ENCODE data around the gene RNFT2. TPM values are rescaled to one million over a fixed set of nuclear protein-coding genes. Genes with fewer than 3 reads are reported as not detected.

RNFT2 gene
- total RNA-seq, 1 experiment from 2014 or later = 12.6 TPM

DNA sequence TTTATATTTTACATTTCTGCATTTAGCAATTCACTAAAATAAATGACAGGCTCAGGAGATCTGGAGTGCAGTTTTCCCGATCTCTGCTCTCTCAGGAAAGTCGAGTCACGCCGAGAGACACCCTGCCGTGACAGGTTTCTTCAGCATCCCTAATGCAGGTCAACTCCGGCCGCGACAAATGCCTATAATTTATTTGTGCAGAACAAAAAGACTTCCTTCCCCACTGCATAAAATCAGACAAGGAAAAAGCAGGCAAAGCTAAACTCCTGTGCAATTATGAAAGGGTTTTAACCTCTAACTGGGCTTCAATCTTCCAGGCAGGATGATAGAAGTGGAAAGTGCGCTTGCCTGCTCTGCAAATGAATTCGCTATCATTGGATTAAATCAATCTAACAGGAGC lies 28.3 kb upstream of the RNFT2 start:
- no TSS peak for BruUV-seq (replicated peaks)
- Histone ChIP-seq H3K4me1 (ENCODE audit: insufficient read depth, low read length) (peaks cover 13% of the 10 kb centered on the region), H3K4me2 (ENCODE audit: low read length) (peak overlapping the region; percentile 85), H3K9me2 (replicated peaks; ENCODE audit: low read length) (no peaks in the 10 kb centered on the region), H3K9me3 (ENCODE audit: low read length) (no peaks in the 10 kb centered on the region), H2AFZ (ENCODE audit: low read length) (peak overlapping the region; percentile 78), H4K20me1 (ENCODE audit: low read length) (no peaks in the 10 kb centered on the region), H3K9ac (ENCODE audit: low read length) (no peak overlapping the region), H3K36me3 (ENCODE audit: low read depth, low read length) (no peaks in the 10 kb centered on the region), H3K27ac (ENCODE audit: low read length) (no peak overlapping the region), H3F3A (ENCODE audit: low read length, unreplicated experiment) (no peaks in the 10 kb centered on the region), H3K4me3 (ENCODE audit: low read length) (peak overlapping the region; percentile 61), H3K27me3 (ENCODE audit: low read length) (peaks cover 8% of the 10 kb centered on the region), H3K79me2 (ENCODE audit: low read length) (no peaks in the 10 kb centered on the region)
- no peak for TF ChIP-seq EZH2 (IDR thresholded peaks at IDR 0.05; ENCODE audit: low read length, unreplicated experiment)
- TF ChIP-seq CTCF (conservative IDR thresholded peaks at IDR 0.05; ENCODE audit: low read depth, low read length) = no peak
- no peak for TF ChIP-seq EZH2phosphoT487 (IDR thresholded peaks at IDR 0.05; ENCODE audit: borderline replicate concordance, low read length)
- intact Hi-C loops (cut with micrococcal nuclease) = loop anchor here (2.0 to 10.0 kb wide), 5 partner anchors 108 to 845 kb away; no protein-coding TSS in a partner anchor
- DNase-seq = no peak
- peak; percentile 5; the same call in 1 of the 2 replicates for ATAC-seq
- ChIA-PET POLR2A (ENCODE audit: unreplicated experiment) (no interaction called here), CTCF (interaction anchor here (0.5 to 2.5 kb wide), 7 partner anchors 173 to 766 kb away, joined by 3 to 24 read pairs (median 3); no protein-coding TSS in a partner anchor)

DNA sequence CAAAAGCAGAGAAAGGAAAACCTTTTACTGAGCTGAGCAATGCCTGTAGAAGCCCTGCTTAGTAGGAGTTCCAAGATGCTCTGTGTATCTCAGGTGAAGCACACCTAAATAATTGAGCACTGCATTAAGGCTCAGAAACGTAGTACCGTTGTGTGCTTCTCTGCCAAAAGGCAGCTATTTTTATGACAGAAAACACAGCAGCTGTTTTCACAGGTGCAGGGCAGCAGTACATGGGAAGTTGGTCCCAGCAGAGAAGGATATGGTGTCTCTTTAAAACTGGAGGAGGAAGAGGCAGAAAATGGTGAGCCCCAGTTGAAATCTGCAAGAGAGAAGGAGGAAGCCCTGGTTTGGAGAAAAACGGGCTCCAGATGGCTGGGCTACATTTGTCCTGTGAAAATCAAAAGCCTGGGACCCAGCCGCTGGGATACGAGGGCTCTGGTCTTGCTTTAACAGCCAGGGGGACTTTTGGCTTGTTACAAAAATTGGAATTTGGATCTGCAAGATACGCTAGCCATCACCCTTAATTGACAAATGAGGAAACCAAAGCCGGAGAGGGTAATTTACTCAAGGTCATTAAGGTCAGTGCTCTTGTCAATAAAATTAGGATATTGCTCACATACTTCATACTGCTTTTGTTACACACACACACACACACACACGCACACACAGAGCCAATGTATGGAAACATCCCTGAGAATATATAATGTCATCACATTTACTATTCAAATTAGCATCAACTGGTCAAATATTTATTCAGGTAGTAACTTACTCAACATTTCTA lies 27.6 kb upstream of the RNFT2 start:
- ATAC-seq = no peak
- peaks cover 13% of the 10 kb centered on the region for H3K4me1 ChIP-seq (ENCODE audit: insufficient read depth, low read length)
- H3K27ac ChIP-seq (ENCODE audit: low read length) = no peak overlapping the region
- no peaks in the 10 kb centered on the region for H3K9me3 ChIP-seq (ENCODE audit: low read length)
- no peak overlapping the region for H3K4me2 ChIP-seq (ENCODE audit: low read length)
- CTCF ChIA-PET = interaction anchor here (2.1 to 2.5 kb wide), 2 partner anchors 172 to 245 kb away, joined by 9 to 24 read pairs; no protein-coding TSS in a partner anchor
- POLR2A ChIA-PET (ENCODE audit: unreplicated experiment) = no interaction called here
- peaks cover 8% of the 10 kb centered on the region for H3K27me3 ChIP-seq (ENCODE audit: low read length)
- H2AFZ ChIP-seq (ENCODE audit: low read length) = no peak overlapping the region
- H4K20me1 ChIP-seq (ENCODE audit: low read length) = no peaks in the 10 kb centered on the region
- intact Hi-C loops (cut with micrococcal nuclease) = no loop called here
- TF ChIP-seq EZH2 (IDR thresholded peaks at IDR 0.05; ENCODE audit: low read length, unreplicated experiment) (no peak), CTCF (conservative IDR thresholded peaks at IDR 0.05; ENCODE audit: low read depth, low read length) (no peak), EZH2phosphoT487 (IDR thresholded peaks at IDR 0.05; ENCODE audit: borderline replicate concordance, low read length) (no peak)
- H3K9ac ChIP-seq (ENCODE audit: low read length) = no peak overlapping the region
- H3K9me2 ChIP-seq (replicated peaks; ENCODE audit: low read length) = no peaks in the 10 kb centered on the region
- no peak overlapping the region for H3K4me3 ChIP-seq (ENCODE audit: low read length)
- H3K36me3 ChIP-seq (ENCODE audit: low read depth, low read length) = peaks cover 5% of the 10 kb centered on the region; the same call in 1 of the 2 replicates
- no TSS peak for BruUV-seq (replicated peaks)
- H3K79me2 ChIP-seq (ENCODE audit: low read length) = no peaks in the 10 kb centered on the region
- DNase-seq = no peak
- no peaks in the 10 kb centered on the region for H3F3A ChIP-seq (ENCODE audit: low read length, unreplicated experiment)

Measured in PC-3 (cell line).